Measurements from ENCODE around the gene IFNL2.

DNA sequence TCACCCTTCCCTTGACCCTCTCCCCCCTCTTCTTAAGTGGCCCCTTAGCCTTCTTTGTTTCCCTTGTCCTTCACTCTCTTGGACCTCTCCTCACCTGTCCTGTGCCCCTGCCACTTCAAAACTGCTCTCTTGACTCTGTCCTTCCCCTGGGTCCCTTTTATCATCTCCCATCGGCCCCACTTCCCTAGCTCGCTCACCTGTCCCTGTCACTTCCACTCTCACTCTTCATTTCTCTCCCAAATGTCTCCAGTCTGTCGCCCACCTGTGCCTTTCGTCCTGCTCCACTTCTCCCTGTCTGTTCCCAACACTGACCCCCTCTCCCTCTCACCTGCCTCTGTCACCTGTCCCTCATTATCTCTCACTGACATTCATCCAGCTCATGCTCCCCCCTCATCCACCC, 28.7 kb downstream of the IFNL2 start:
- TF ChIP-seq, protein P1, sequence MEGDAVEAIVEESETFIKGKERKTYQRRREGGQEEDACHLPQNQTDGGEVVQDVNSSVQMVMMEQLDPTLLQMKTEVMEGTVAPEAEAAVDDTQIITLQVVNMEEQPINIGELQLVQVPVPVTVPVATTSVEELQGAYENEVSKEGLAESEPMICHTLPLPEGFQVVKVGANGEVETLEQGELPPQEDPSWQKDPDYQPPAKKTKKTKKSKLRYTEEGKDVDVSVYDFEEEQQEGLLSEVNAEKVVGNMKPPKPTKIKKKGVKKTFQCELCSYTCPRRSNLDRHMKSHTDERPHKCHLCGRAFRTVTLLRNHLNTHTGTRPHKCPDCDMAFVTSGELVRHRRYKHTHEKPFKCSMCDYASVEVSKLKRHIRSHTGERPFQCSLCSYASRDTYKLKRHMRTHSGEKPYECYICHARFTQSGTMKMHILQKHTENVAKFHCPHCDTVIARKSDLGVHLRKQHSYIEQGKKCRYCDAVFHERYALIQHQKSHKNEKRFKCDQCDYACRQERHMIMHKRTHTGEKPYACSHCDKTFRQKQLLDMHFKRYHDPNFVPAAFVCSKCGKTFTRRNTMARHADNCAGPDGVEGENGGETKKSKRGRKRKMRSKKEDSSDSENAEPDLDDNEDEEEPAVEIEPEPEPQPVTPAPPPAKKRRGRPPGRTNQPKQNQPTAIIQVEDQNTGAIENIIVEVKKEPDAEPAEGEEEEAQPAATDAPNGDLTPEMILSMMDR (IDR thresholded peaks at IDR 0.05): no peak
- no peak for TF ChIP-seq POLR2AphosphoS5 (IDR thresholded peaks at IDR 0.05; ENCODE audit: low read depth, low read length)
- no peak for TF ChIP-seq SIN3A (IDR thresholded peaks at IDR 0.05; ENCODE audit: borderline replicate concordance, insufficient read depth, low read depth, low read length)
- TF ChIP-seq REST (IDR thresholded peaks at IDR 0.05; ENCODE audit: insufficient read depth in 1 of 2, low read depth in 2 of 2, low read length in 1 of 2): no peak
- TF ChIP-seq TCF7L2 (IDR thresholded peaks at IDR 0.05; ENCODE audit: low read depth, low read length): no peak
